Measurements from ENCODE around the gene MEX3C.

MEX3C gene

DNA sequence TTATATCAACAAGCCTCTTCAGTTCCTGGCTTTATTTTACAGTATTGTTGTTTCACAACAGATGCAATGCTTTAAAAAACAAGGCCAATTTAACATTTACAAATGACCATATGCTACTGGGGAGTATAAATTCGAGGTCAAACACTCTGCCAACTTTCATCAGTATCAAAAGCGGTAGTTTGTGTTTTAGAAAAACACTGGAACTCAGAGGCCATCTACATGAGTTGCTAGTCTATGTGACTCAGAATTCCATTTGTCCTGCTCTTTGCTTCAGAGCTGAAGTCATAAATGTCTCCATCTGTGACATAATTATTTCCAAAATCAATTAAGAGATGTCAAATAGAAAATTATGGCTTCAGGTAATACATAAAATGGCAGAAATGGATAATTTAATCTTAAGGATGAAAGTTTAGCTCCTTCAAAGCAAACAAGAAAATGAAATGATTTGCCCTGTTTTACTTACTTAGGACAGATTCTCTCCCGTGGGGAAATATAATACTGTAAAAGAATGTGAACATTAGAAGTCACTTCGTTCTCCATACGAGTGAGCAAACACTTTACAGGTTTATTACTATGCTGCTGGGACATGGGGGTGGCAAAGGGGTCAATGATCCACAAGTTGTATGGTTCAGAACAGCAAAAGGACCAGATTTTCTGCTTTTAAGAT, 3.7 kb downstream of the MEX3C start:
- WGBS (ENCODE audit: extremely low coverage, insufficient coverage, insufficient read length), result no CpG with 5 or more reads among the region's 5 CpGs
- Histone ChIP-seq H3K27ac (ENCODE audit: low read depth, low read length) (no peak overlapping the region), H3K36me3 (ENCODE audit: control insufficient read depth in 1 of 2, insufficient read depth in 2 of 2, low read length in 2 of 2) (peaks cover 0 to 2% of the 10 kb centered on the region in 2 experiments), H4K91ac (ENCODE audit: low read depth, low read length) (no peak overlapping the region), H3K4me2 (ENCODE audit: low read length) (peak overlapping the region; percentile 54), H2BK12ac (ENCODE audit: low read length) (no peak overlapping the region), H3K79me1 (ENCODE audit: low read length) (peaks cover 16% of the 10 kb centered on the region), H3K9ac (ENCODE audit: low read length) (no peak overlapping the region), H3K4ac (ENCODE audit: low read depth, low read length) (peak overlapping the region; percentile 68), H2AK5ac (ENCODE audit: low read length) (no peak overlapping the region), H3K18ac (ENCODE audit: low read length) (no peak overlapping the region), H3K23ac (ENCODE audit: low read length) (no peak overlapping the region), H2BK120ac (ENCODE audit: insufficient read depth, low read length, poor library complexity) (no peak overlapping the region), H3K27me3 (ENCODE audit: insufficient read depth, low read length) (peaks cover 2% of the 10 kb centered on the region), H3K79me2 (ENCODE audit: control insufficient read depth, insufficient read depth, low read length, poor library complexity) (peaks cover 24% of the 10 kb centered on the region), H2BK5ac (ENCODE audit: low read depth, low read length, poor library complexity) (no peak overlapping the region), H4K12ac (ENCODE audit: low read depth, low read length) (no peak overlapping the region), H4K8ac (ENCODE audit: low read depth, low read length) (no peak overlapping the region), H3K9me3 (ENCODE audit: insufficient read depth, low read depth, low read length) (no peaks in the 10 kb centered on the region), H3K14ac (ENCODE audit: low read length) (no peak overlapping the region), H3K4me3 (ENCODE audit: low read depth, low read length) (no peak overlapping the region), H3K4me1 (ENCODE audit: control insufficient read depth in 1 of 2, insufficient read depth in 2 of 2, low read length in 2 of 2) (peaks cover 0 to 4% of the 10 kb centered on the region in 2 experiments), H2AFZ (ENCODE audit: insufficient read depth, low read length, poor library complexity) (no peak overlapping the region)
- peak in 1 of 2 donors; percentile 6 for DNase-seq

GRCh38 chr18:51192696-51193095, 4.8 kb downstream of the MEX3C start:
- H2BK120ac ChIP-seq (ENCODE audit: insufficient read depth, low read length, poor library complexity), result no peak overlapping the region
- no peak overlapping the region for H3K18ac ChIP-seq (ENCODE audit: low read length)
- H3K4me1 ChIP-seq (ENCODE audit: control insufficient read depth in 1 of 2, insufficient read depth in 2 of 2, low read length in 2 of 2), result peaks cover 0 to 4% of the 10 kb centered on the region in 2 experiments
- no CpG with 5 or more reads among the region's 3 CpGs for WGBS (ENCODE audit: extremely low coverage, insufficient coverage, insufficient read length)
- H2BK5ac ChIP-seq (ENCODE audit: low read depth, low read length, poor library complexity), result no peak overlapping the region
- no peaks in the 10 kb centered on the region for H3K9me3 ChIP-seq (ENCODE audit: insufficient read depth, low read depth, low read length)
- H2AK5ac ChIP-seq (ENCODE audit: low read length), result no peak overlapping the region
- peak overlapping the region; percentile 99 for H3K4ac ChIP-seq (ENCODE audit: low read depth, low read length)
- no peak overlapping the region for H3K9ac ChIP-seq (ENCODE audit: low read length)
- no peak overlapping the region for H4K91ac ChIP-seq (ENCODE audit: low read depth, low read length)
- peaks cover 14% of the 10 kb centered on the region for H3K79me1 ChIP-seq (ENCODE audit: low read length)
- H3K4me2 ChIP-seq (ENCODE audit: low read length), result no peak overlapping the region
- peaks cover 2 to 3% of the 10 kb centered on the region in 2 experiments for H3K36me3 ChIP-seq (ENCODE audit: control insufficient read depth in 1 of 2, insufficient read depth in 2 of 2, low read length in 2 of 2)
- no peak overlapping the region for H3K4me3 ChIP-seq (ENCODE audit: low read depth, low read length)
- H3K14ac ChIP-seq (ENCODE audit: low read length), result no peak overlapping the region
- H3K27me3 ChIP-seq (ENCODE audit: insufficient read depth, low read length), result peaks cover 2% of the 10 kb centered on the region
- H2AFZ ChIP-seq (ENCODE audit: insufficient read depth, low read length, poor library complexity), result no peak overlapping the region
- no peak for DNase-seq
- H3K79me2 ChIP-seq (ENCODE audit: control insufficient read depth, insufficient read depth, low read length, poor library complexity), result peaks cover 26% of the 10 kb centered on the region
- H3K23ac ChIP-seq (ENCODE audit: low read length), result no peak overlapping the region
- no peak overlapping the region for H3K27ac ChIP-seq (ENCODE audit: low read depth, low read length)
- no peak overlapping the region for H2BK12ac ChIP-seq (ENCODE audit: low read length)
- no peak overlapping the region for H4K8ac ChIP-seq (ENCODE audit: low read depth, low read length)
- no peak overlapping the region for H4K12ac ChIP-seq (ENCODE audit: low read depth, low read length)

- peaks cover 2% of the 10 kb centered on the region for H3K27me3 ChIP-seq (ENCODE audit: insufficient read depth, low read length)
- H3K79me2 ChIP-seq (ENCODE audit: control insufficient read depth, insufficient read depth, low read length, poor library complexity), result peaks cover 24% of the 10 kb centered on the region
- no peaks in the 10 kb centered on the region for H3K9me3 ChIP-seq (ENCODE audit: insufficient read depth, low read depth, low read length)
- H2AFZ ChIP-seq (ENCODE audit: insufficient read depth, low read length, poor library complexity), result no peak overlapping the region
- no peak overlapping the region for H3K4ac ChIP-seq (ENCODE audit: low read depth, low read length)
- H4K8ac ChIP-seq (ENCODE audit: low read depth, low read length), result no peak overlapping the region
- H3K4me3 ChIP-seq (ENCODE audit: low read depth, low read length), result no peak overlapping the region
- H3K79me1 ChIP-seq (ENCODE audit: low read length), result peaks cover 12% of the 10 kb centered on the region
- H3K4me2 ChIP-seq (ENCODE audit: low read length), result no peak overlapping the region
- peaks cover 0 to 4% of the 10 kb centered on the region in 2 experiments for H3K4me1 ChIP-seq (ENCODE audit: control insufficient read depth in 1 of 2, insufficient read depth in 2 of 2, low read length in 2 of 2)
- no peak overlapping the region for H4K12ac ChIP-seq (ENCODE audit: low read depth, low read length)
- no peak overlapping the region for H2AK5ac ChIP-seq (ENCODE audit: low read length)
- no peak overlapping the region for H2BK12ac ChIP-seq (ENCODE audit: low read length)
- no peak overlapping the region for H3K18ac ChIP-seq (ENCODE audit: low read length)
- no peak overlapping the region for H4K91ac ChIP-seq (ENCODE audit: low read depth, low read length)
- H3K23ac ChIP-seq (ENCODE audit: low read length), result no peak overlapping the region
- H3K14ac ChIP-seq (ENCODE audit: low read length), result no peak overlapping the region
- no peak for DNase-seq
- no peak overlapping the region for H2BK120ac ChIP-seq (ENCODE audit: insufficient read depth, low read length, poor library complexity)
- H3K9ac ChIP-seq (ENCODE audit: low read length), result no peak overlapping the region
- no CpG with 5 or more reads among the region's 2 CpGs for WGBS (ENCODE audit: extremely low coverage, insufficient coverage, insufficient read length)
- H2BK5ac ChIP-seq (ENCODE audit: low read depth, low read length, poor library complexity), result no peak overlapping the region
- H3K27ac ChIP-seq (ENCODE audit: low read depth, low read length), result no peak overlapping the region
- peaks cover 2 to 3% of the 10 kb centered on the region in 2 experiments for H3K36me3 ChIP-seq (ENCODE audit: control insufficient read depth in 1 of 2, insufficient read depth in 2 of 2, low read length in 2 of 2)
Observed at GRCh38 chr18:51192026-51192425, 5.5 kb downstream of the MEX3C start.

- H3K36me3 ChIP-seq (ENCODE audit: control insufficient read depth in 1 of 2, insufficient read depth in 2 of 2, low read length in 2 of 2), result peaks cover 2 to 3% of the 10 kb centered on the region in 2 experiments
- H3K4me3 ChIP-seq (ENCODE audit: low read depth, low read length), result no peak overlapping the region
- peak overlapping the region; percentile 84 for H3K4ac ChIP-seq (ENCODE audit: low read depth, low read length)
- H2BK5ac ChIP-seq (ENCODE audit: low read depth, low read length, poor library complexity), result no peak overlapping the region
- no peak overlapping the region for H2AK5ac ChIP-seq (ENCODE audit: low read length)
- no peak overlapping the region for H3K18ac ChIP-seq (ENCODE audit: low read length)
- WGBS (ENCODE audit: extremely low coverage, insufficient coverage, insufficient read length), result no CpG with 5 or more reads among the region's 4 CpGs
- no peak overlapping the region for H4K8ac ChIP-seq (ENCODE audit: low read depth, low read length)
- no peak overlapping the region for H4K12ac ChIP-seq (ENCODE audit: low read depth, low read length)
- no peak for DNase-seq
- no peaks in the 10 kb centered on the region for H3K27me3 ChIP-seq (ENCODE audit: insufficient read depth, low read length)
- no peak overlapping the region for H3K27ac ChIP-seq (ENCODE audit: low read depth, low read length)
- no peak overlapping the region for H2BK120ac ChIP-seq (ENCODE audit: insufficient read depth, low read length, poor library complexity)
- no peak overlapping the region for H2BK12ac ChIP-seq (ENCODE audit: low read length)
- peaks cover 18% of the 10 kb centered on the region for H3K79me2 ChIP-seq (ENCODE audit: control insufficient read depth, insufficient read depth, low read length, poor library complexity)
- H4K91ac ChIP-seq (ENCODE audit: low read depth, low read length), result no peak overlapping the region
- H3K4me2 ChIP-seq (ENCODE audit: low read length), result no peak overlapping the region
- H3K9ac ChIP-seq (ENCODE audit: low read length), result no peak overlapping the region
- H3K14ac ChIP-seq (ENCODE audit: low read length), result no peak overlapping the region
- H2AFZ ChIP-seq (ENCODE audit: insufficient read depth, low read length, poor library complexity), result no peak overlapping the region
- no peak overlapping the region for H3K23ac ChIP-seq (ENCODE audit: low read length)
- H3K9me3 ChIP-seq (ENCODE audit: insufficient read depth, low read depth, low read length), result no peaks in the 10 kb centered on the region
- H3K79me1 ChIP-seq (ENCODE audit: low read length), result peaks cover 5% of the 10 kb centered on the region
- H3K4me1 ChIP-seq (ENCODE audit: control insufficient read depth in 1 of 2, insufficient read depth in 2 of 2, low read length in 2 of 2), result peaks cover 0 to 4% of the 10 kb centered on the region in 2 experiments
Observed at GRCh38 chr18:51191128-51191717, 6.3 kb downstream of the MEX3C start.
